BE2C (cell line): ENCODE measurements around the gene EXOC2.
A peak's percentile ranks its signal among the peaks of the same experiment; 100 is the strongest.

Source experiments
- DNase-seq: peaks from one replicate; pipeline ENCODE4 v3.0.0-alpha.2; 2020
- H3K27me3 ChIP-seq: fragments of 250-450 bp; sonication (Bioruptor Pico); 2 replicates; pipeline ENCODE4 v1.5.1; 2020; ENCODE audit warnings: mild to moderate bottlenecking
- H3K36me3 ChIP-seq: fragments of 250-450 bp; sonication (Bioruptor Pico); 2 replicates; pipeline ENCODE4 v1.5.1; 2020; ENCODE audit warnings: mild to moderate bottlenecking
- H3K4me1 ChIP-seq: fragments of 250-450 bp; sonication (Bioruptor Pico); 2 replicates; pipeline ENCODE4 v1.5.1; 2020
- H3K4me3 ChIP-seq: 2 replicates; pipeline ENCODE4 v1.5.1; 2011; ENCODE audit warnings: low read depth, low read length
- H3K9me3 ChIP-seq: fragments of 250-450 bp; sonication (Bioruptor Pico); 2 replicates; pipeline ENCODE4 v1.5.1; 2020
- CTCF ChIP-seq: IDR thresholded peaks from 2 replicates; pipeline ENCODE4 v1.5.1; 2012; ENCODE audit warnings: mild to moderate bottlenecking, low read depth, low read length

Gene EXOC2

GRCh38 chr6:520820-521219 lies 172.1 kb downstream of the EXOC2 start:
- Histone ChIP-seq H3K27me3 (no peaks in the 10 kb centered on the region), H3K4me1 (no peaks in the 10 kb centered on the region), H3K9me3 (no peaks in the 10 kb centered on the region), H3K36me3 (no peaks in the 10 kb centered on the region), H3K4me3 (no peak overlapping the region)
- DNase-seq, result no peak
- TF ChIP-seq CTCF, result no peak

- Histone ChIP-seq H3K4me1 (no peaks in the 10 kb centered on the region), H3K9me3 (no peaks in the 10 kb centered on the region), H3K27me3 (no peaks in the 10 kb centered on the region), H3K4me3 (no peak overlapping the region), H3K36me3 (no peaks in the 10 kb centered on the region)
- TF ChIP-seq CTCF, result no peak
- no peak for DNase-seq
Measured at GRCh38 chr6:518218-518617, 174.7 kb downstream of the EXOC2 start.

DNA sequence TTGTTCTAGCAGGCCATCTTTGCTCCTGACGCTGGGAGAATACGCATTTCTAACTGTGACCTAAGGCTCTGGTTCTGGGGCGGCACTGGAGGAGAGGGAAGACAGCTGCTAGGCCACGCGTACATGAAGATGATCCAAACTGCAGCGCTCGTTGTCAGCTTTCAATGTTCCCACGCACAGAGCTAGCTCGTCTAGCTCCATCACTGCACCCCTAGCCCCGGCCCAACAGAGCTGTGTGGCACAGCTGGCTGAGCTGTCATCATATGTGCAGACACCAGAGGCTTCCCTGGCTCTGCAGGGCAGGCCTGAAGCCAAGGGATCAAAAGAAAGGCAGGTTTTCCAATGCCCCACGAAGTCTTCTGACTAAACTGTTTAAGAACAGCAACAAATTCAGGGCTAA lies 176.7 kb downstream of the EXOC2 start:
- DNase-seq, result no peak
- Histone ChIP-seq H3K4me1 (no peaks in the 10 kb centered on the region), H3K36me3 (no peaks in the 10 kb centered on the region), H3K27me3 (no peaks in the 10 kb centered on the region), H3K4me3 (no peak overlapping the region), H3K9me3 (no peaks in the 10 kb centered on the region)
- TF ChIP-seq CTCF, result no peak

DNA sequence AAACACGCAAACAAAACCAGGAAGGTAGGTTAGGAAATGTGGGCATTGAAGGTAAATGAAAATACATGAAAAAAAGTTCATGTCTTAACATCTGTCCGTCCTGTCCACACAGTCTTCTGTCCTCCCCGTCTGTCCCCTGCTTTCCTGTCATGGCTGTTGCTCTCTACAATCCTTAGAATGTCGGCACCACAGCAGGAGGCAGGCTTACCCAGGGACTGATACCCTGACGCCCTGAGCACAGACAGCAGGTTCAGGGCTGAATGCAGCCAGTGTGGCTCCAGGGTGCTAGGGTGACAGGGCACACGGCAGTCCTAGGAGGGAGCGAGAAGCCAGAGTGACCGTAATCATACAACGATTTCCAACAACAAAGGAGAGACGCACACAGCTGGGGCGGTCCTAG lies 177.7 kb downstream of the EXOC2 start:
- Histone ChIP-seq H3K36me3 (no peaks in the 10 kb centered on the region), H3K4me3 (no peak overlapping the region), H3K9me3 (no peaks in the 10 kb centered on the region), H3K4me1 (no peaks in the 10 kb centered on the region), H3K27me3 (no peaks in the 10 kb centered on the region)
- DNase-seq, result no peak
- no peak for TF ChIP-seq CTCF

DNA sequence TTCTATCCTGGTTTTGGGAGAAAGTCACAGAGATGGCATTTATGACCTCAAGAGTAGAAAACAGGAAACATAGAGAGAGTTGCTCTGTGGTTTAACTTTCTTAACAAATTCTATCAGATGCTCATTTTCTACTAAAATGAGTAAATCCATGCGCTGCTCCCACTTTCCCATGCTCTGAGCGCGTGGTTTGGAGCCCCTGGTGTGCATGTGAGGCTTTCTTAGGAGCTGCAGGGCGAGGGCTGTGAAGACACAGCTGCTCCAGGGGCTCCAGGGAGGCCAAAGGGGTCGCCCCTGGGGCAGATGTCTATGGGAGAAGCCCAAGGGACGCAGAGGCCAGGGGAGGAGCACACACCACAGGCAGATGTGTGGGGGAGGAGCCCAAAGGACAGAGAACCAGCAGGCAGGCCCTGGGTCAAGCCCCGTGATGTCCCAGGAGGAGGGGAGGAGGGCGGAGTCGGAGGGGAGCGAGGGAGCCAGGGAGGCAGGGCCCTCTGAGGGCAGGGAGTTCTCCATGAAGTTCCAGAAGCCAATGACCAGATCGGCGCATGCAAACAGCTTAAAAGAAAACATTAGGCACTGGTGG lies 178.5 kb downstream of the EXOC2 start:
- Histone ChIP-seq H3K9me3 (no peaks in the 10 kb centered on the region), H3K27me3 (no peaks in the 10 kb centered on the region), H3K36me3 (no peaks in the 10 kb centered on the region), H3K4me3 (no peak overlapping the region), H3K4me1 (no peaks in the 10 kb centered on the region)
- no peak for TF ChIP-seq CTCF
- DNase-seq, result peak; percentile 20

DNA sequence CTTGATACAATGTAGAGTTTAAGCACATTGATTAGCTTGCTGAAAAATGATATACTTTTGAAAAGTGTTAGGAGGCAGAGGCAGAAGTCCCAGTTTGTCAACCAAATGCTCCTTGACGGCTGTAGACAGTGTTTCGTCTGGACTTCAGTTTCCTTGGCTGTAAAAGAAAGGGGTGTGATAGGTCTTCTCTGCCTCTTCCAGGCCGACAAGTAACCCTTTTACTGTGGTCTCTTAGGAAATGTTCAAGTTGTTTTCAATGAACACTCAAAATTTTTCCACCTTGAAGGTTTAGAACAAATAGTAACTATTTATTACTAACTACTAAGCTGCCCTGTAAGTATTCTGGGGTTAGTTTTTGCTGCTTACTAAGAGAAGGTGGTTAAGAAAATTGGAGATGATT lies 179.0 kb downstream of the EXOC2 start:
- no peaks in the 10 kb centered on the region for H3K4me1 ChIP-seq
- no peak for TF ChIP-seq CTCF
- DNase-seq, result no peak
- H3K4me3 ChIP-seq, result no peak overlapping the region
- no peaks in the 10 kb centered on the region for H3K36me3 ChIP-seq
- H3K9me3 ChIP-seq, result no peaks in the 10 kb centered on the region
- no peaks in the 10 kb centered on the region for H3K27me3 ChIP-seq
